CD4-positive, alpha-beta T cell treated with Interleukin-2 at 100 ng/mL for 4 hours (primary cell): ENCODE results near the gene RIN3.

Experiments
- DNase-seq: peaks from one replicate; pipeline ENCODE4 v3.0.0-alpha.2; 2020; ENCODE audit warnings: low spot score

RIN3 gene

GRCh38 chr14:92555465-92556111 lies 42.0 kb downstream of the RIN3 start:
- DNase-seq, result no peak

- DNase-seq, result no peak
These were observed 42.7 kb downstream of the RIN3 start for GRCh38 chr14:92556255-92556741.

GRCh38 chr14:92556863-92557543 lies 43.4 kb downstream of the RIN3 start:
- no peak for DNase-seq

GRCh38 chr14:92557544-92557912 lies 43.9 kb downstream of the RIN3 start:
- no peak for DNase-seq

- DNase-seq, result no peak
These were observed 44.7 kb downstream of the RIN3 start for GRCh38 chr14:92558319-92558718.

GRCh38 chr14:92559486-92559885 lies 45.9 kb downstream of the RIN3 start:
- no peak for DNase-seq

- DNase-seq, result no peak
These were observed 46.7 kb downstream of the RIN3 start for GRCh38 chr14:92560106-92560865.

GRCh38 chr14:92561906-92562479 lies 48.4 kb downstream of the RIN3 start:
- DNase-seq, result no peak

GRCh38 chr14:92563359-92563758 lies 49.8 kb downstream of the RIN3 start:
- peak; percentile 33 for DNase-seq

GRCh38 chr14:92563765-92564285 lies 50.2 kb downstream of the RIN3 start:
- DNase-seq, result no peak

- DNase-seq, result no peak
These were observed 50.9 kb downstream of the RIN3 start for GRCh38 chr14:92564344-92565039.

GRCh38 chr14:92565040-92565717 lies 51.6 kb downstream of the RIN3 start:
- no peak for DNase-seq

GRCh38 chr14:92565718-92566115 lies 52.1 kb downstream of the RIN3 start:
- DNase-seq, result no peak

GRCh38 chr14:92567173-92567725 lies 53.7 kb downstream of the RIN3 start:
- DNase-seq, result no peak

- peak; percentile 48 for DNase-seq
These were observed 55.3 kb downstream of the RIN3 start for GRCh38 chr14:92568621-92569479.

GRCh38 chr14:92570674-92571262 lies 57.2 kb downstream of the RIN3 start:
- no peak for DNase-seq

- DNase-seq, result no peak
These were observed 58.5 kb downstream of the RIN3 start for GRCh38 chr14:92572050-92572449.

- no peak for DNase-seq
These were observed 60.3 kb downstream of the RIN3 start for GRCh38 chr14:92573761-92574498.
